Fibroblast of the aortic adventitia (primary cell): Measurements from ENCODE around the gene FOXO6. TPM values are rescaled to one million over a fixed set of nuclear protein-coding genes. Genes with fewer than 3 reads are reported as not detected.

ENCODE experiments used
- DNase-seq: peaks from one replicate; pipeline ENCODE4 v3.0.0-alpha.2; 2010; ENCODE audit warnings: low read depth
- H3K4me3 ChIP-seq: 2 replicates; pipeline ENCODE4 v1.5.1; 2011; ENCODE audit warnings: low read depth, mild to moderate bottlenecking, control low read depth, low read length, moderate library complexity
- total RNA-seq: library from RNA; depleted of rRNA; stranded (reverse); fragments of >200 nt; gene quantifications from 2 replicates; pipeline ENCODE4 v1.2.3, GENCODE V29; 2012; ENCODE audit warnings: low replicate concordance
- TF ChIP-seq, protein P1 (sequence below): IDR thresholded peaks from 2 replicates; pipeline ENCODE4 v1.5.1; 2011; ENCODE audit warnings: mild to moderate bottlenecking, low read length, control low read depth, inconsistent platforms; ENCODE audit not compliant: insufficient read depth

FOXO6 gene
- total RNA-seq, 1 donor, result not detected

DNA sequence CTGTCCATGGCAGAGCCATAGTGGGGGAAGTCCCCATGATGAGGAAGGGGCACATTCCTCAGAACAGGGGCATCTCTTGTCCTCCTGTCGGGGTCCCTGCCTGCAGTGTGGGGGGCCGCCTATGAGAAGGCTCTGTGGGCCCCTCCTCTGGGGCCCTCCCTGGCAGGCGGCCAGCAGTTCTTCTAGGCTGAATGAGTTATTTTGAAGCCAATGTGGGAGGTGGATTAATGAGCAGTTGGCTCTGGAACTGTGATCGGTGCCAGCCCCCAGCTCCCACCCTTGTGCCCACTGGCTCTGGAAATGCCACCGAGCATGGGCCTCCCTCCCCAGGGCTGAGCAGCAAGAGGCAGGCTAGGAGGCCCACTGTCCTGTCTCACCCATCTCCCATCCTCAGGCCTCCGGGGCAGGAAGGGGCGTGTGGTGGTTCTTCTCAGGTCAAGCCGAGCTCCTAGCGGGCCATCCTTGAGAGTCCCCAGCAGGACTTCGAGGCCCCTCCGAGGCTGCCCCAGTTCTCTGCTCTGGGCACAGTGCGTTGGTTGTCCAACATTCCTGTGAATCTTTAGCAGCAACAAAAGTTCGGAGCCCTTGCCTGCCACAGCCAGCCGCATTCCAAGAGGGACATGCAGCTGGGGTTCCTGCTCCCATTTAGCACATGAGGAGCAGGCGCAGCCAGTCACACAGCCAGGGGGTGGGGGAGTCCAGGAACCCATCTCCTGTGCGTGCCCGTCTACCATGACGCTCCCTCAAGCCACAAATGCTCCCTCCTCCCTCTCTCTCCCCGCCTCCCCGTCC is 66.1 kb downstream of the FOXO6 start:
- no peak overlapping the region for H3K4me3 ChIP-seq
- no peak for DNase-seq
- TF ChIP-seq, protein P1, sequence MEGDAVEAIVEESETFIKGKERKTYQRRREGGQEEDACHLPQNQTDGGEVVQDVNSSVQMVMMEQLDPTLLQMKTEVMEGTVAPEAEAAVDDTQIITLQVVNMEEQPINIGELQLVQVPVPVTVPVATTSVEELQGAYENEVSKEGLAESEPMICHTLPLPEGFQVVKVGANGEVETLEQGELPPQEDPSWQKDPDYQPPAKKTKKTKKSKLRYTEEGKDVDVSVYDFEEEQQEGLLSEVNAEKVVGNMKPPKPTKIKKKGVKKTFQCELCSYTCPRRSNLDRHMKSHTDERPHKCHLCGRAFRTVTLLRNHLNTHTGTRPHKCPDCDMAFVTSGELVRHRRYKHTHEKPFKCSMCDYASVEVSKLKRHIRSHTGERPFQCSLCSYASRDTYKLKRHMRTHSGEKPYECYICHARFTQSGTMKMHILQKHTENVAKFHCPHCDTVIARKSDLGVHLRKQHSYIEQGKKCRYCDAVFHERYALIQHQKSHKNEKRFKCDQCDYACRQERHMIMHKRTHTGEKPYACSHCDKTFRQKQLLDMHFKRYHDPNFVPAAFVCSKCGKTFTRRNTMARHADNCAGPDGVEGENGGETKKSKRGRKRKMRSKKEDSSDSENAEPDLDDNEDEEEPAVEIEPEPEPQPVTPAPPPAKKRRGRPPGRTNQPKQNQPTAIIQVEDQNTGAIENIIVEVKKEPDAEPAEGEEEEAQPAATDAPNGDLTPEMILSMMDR, result no peak

DNA sequence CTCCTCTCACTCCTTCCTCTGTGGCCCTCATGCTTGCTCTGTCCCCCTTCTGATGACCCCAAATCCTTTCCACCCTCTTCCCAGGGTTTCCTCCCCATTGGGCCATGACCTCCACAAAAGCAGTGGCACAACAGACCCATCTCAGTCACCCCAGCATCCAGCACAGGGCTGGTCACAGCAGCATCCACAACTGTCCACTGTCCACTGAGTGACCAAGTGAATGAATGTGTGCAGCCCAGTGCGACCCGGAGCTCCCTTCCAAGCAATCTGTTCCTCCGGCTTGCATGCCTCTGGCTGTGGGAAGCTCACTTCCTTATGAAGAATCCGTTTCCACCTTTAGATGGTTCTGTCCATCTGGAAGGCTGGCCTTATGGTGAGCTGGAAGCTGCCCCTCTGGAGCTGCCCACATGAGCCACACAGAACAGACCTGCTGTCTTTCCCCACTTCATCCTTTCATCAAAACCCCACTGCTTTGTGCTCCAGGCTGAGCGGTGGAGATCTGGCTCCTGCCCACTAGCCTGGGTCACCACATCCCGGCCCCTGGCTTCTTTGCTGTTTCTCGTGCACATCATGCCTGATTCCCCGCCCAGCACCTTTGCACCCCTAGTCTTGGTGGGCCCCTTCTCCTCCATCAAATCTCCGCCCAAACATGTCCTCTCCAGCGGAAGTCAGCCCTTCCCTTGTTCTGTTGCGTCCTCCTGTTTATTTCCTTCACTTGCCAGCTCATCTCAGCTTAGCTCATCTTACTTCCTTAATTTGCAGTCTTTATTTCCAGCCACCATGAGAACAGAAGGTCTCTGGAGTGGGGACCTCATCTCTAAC is 66.9 kb downstream of the FOXO6 start:
- TF ChIP-seq, protein P1, result no peak
- H3K4me3 ChIP-seq, result no peak overlapping the region
- no peak for DNase-seq

DNA sequence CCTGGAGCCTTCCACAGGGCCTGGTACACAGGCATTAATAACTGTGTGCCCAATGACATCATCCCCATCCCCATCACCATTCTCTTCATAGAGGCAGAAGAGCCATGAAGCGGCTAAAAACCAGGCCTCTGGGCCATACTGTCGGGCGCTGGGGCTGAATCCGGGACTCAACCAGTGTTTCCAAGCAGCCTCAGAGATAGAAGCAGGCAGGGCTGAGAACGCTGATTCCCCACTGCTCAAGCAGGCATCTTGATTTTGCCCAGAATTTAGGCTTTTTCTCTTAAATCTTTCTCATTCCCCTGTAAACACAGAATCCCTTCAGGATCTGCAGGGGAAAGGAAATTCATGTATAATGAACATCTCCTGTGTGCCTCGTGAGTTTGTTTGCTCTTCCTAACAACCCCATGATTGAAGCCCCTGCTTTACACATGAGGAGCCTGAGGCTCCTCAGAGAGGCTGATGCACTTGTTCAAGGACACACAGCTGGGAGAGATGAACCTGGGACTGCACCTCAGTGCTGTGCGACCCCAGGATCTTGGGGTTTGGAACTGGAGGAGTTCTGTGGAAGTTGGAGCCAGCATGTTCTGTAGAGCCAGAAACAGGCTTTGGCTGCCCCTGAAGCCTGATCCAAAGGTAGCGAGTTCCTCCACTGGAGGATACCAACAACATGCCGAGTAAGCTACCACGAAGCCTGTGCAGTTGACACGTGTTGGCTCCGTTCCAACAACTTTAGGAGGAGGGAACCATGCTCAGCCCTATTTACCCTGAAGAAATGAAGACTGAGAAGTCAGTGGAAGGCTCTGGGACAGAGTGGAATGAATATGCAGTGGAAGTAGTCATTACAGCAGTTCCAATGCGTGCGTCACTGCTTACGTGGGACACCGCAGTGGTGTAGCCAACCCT is 67.8 kb downstream of the FOXO6 start:
- no peak overlapping the region for H3K4me3 ChIP-seq
- no peak for DNase-seq
- TF ChIP-seq, protein P1, result no peak

DNA sequence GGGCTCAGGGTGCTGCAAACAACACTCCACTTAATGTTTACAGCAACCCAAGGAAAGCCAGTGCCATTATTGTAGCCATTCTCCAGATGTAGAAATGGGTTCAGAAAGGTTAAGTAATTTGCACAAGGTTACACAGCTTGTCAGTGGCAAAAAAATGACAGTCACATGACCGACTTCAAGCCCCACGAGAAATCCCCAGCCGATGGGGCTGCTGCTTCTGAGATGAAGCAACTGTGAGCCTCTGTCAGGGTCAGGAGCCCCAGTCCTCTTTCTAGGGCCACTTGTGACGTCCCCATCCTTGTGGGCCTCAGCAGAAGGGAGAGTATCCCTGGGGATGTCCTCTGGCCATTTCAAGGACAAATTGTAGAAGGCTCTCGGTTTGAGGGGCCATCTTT is 68.4 kb downstream of the FOXO6 start:
- TF ChIP-seq, protein P1, result no peak
- no peak for DNase-seq
- H3K4me3 ChIP-seq, result no peak overlapping the region

DNA sequence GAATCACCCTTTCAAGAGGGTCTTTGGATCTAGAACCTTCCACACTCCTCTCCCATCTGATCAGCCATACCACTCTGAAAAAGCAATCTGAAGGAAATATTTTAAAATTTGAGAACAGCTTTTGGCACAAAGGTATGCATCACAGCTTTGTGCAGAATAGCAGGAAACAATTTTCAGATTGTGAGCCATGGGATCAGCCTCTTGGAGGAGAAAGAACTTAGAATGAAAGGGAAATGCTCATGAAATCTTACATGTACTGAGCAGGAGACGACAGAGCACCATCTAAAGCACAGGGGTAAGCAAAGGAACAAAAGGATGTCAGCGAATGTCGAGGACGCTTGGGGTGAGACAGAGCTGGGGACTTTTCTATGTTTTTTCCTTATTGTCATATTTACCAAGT is 68.8 kb downstream of the FOXO6 start:
- DNase-seq, result no peak
- TF ChIP-seq, protein P1, result no peak
- no peak overlapping the region for H3K4me3 ChIP-seq

DNA sequence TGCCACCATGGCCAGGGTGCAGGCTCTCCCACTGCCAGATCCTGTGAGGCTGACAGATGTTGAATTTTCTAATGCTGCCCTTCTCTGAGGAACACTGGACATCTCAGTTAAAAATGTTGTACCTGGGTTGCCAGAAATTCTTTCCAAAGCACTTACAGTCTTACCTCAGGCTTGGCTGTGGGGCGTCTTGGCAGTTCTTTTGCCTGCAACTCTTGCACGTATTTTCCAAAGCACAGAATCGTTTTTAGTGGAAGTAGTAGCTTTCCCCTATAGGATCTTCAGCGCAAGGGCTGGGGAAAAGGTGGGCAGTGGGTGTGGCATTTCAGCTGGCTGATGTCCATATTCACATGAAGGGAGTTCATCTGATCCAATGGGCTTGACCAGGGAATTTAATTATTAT is 69.3 kb downstream of the FOXO6 start:
- H3K4me3 ChIP-seq, result no peak overlapping the region
- DNase-seq, result no peak
- TF ChIP-seq, protein P1, result no peak
